ENCODE data around the gene C1orf50.

The C1orf50 gene

DNA sequence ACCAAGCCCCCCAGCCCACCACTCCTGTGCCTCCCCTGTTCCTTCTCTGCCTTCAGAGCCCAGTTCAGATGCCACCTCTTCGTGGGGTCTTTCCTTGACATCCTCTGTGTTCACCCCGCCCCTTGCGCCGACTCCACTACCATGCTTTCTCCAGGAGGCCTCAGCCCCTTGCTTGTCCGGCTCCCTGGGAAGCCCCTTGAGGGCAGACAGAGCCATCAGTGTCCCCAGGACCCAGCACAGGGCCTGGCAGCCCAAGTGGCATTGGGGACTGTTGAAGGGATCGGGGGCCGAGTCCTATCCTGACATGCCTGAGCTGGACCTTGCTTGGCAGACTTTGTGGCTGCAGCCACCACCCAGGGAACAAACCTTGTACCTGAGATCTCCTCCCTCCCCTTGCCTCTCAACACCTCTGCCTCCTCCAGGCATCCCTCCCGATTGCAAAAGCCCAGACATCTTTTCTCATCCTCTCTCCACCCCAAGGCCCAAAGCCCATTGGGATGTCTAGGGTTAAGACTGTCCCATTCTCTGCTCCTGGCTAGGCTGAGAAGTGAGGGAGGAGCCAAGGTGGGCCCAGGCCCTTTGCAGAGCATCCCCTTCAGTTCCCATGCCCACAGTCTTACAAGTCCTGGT is 30.4 kb upstream of the C1orf50 start:
- TF ChIP-seq, protein P1, sequence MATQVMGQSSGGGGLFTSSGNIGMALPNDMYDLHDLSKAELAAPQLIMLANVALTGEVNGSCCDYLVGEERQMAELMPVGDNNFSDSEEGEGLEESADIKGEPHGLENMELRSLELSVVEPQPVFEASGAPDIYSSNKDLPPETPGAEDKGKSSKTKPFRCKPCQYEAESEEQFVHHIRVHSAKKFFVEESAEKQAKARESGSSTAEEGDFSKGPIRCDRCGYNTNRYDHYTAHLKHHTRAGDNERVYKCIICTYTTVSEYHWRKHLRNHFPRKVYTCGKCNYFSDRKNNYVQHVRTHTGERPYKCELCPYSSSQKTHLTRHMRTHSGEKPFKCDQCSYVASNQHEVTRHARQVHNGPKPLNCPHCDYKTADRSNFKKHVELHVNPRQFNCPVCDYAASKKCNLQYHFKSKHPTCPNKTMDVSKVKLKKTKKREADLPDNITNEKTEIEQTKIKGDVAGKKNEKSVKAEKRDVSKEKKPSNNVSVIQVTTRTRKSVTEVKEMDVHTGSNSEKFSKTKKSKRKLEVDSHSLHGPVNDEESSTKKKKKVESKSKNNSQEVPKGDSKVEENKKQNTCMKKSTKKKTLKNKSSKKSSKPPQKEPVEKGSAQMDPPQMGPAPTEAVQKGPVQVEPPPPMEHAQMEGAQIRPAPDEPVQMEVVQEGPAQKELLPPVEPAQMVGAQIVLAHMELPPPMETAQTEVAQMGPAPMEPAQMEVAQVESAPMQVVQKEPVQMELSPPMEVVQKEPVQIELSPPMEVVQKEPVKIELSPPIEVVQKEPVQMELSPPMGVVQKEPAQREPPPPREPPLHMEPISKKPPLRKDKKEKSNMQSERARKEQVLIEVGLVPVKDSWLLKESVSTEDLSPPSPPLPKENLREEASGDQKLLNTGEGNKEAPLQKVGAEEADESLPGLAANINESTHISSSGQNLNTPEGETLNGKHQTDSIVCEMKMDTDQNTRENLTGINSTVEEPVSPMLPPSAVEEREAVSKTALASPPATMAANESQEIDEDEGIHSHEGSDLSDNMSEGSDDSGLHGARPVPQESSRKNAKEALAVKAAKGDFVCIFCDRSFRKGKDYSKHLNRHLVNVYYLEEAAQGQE (IDR thresholded peaks at IDR 0.05; ENCODE audit: insufficient read depth in 1 of 2, low read depth in 2 of 2, low read length in 2 of 2), result no peak
- no peak for TF ChIP-seq POLR2AphosphoS5 (IDR thresholded peaks at IDR 0.05; ENCODE audit: low read depth, low read length)
- no peak for TF ChIP-seq FOXP2 (optimal IDR thresholded peaks at IDR 0.05; ENCODE audit: borderline replicate concordance, extremely low read depth, extremely low read length, insufficient read depth)
- no peak for TF ChIP-seq TAF1 (IDR thresholded peaks at IDR 0.05; ENCODE audit: borderline replicate concordance, insufficient read depth, low read length)
- no peak for TF ChIP-seq SIN3A (IDR thresholded peaks at IDR 0.05; ENCODE audit: borderline replicate concordance, insufficient read depth, low read length)

DNA sequence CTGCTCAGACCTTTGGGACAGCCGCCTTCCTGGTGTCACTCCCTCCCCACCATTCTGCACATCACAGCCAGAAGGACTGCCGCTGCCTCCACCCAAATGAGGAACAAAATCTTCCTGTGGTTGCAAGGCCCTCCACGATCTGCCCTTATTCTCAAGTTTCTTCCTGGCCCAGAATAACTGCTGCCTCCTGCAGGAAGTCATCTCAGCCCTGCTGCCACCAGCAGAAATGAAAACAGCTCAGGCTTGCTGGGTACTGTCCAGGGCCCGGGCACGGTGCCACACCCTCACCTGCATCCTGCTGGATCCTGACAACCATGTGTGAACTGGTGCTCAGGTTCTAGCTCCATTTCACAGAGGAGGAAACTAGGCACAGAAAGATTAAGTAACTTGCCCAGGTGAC is 29.8 kb upstream of the C1orf50 start:
- TF ChIP-seq, protein P1 (IDR thresholded peaks at IDR 0.05; ENCODE audit: insufficient read depth in 1 of 2, low read depth in 2 of 2, low read length in 2 of 2), result no peak
- TF ChIP-seq FOXP2 (optimal IDR thresholded peaks at IDR 0.05; ENCODE audit: borderline replicate concordance, extremely low read depth, extremely low read length, insufficient read depth) (no peak), POLR2AphosphoS5 (IDR thresholded peaks at IDR 0.05; ENCODE audit: low read depth, low read length) (no peak), SIN3A (IDR thresholded peaks at IDR 0.05; ENCODE audit: borderline replicate concordance, insufficient read depth, low read length) (no peak), TAF1 (IDR thresholded peaks at IDR 0.05; ENCODE audit: borderline replicate concordance, insufficient read depth, low read length) (no peak)

DNA sequence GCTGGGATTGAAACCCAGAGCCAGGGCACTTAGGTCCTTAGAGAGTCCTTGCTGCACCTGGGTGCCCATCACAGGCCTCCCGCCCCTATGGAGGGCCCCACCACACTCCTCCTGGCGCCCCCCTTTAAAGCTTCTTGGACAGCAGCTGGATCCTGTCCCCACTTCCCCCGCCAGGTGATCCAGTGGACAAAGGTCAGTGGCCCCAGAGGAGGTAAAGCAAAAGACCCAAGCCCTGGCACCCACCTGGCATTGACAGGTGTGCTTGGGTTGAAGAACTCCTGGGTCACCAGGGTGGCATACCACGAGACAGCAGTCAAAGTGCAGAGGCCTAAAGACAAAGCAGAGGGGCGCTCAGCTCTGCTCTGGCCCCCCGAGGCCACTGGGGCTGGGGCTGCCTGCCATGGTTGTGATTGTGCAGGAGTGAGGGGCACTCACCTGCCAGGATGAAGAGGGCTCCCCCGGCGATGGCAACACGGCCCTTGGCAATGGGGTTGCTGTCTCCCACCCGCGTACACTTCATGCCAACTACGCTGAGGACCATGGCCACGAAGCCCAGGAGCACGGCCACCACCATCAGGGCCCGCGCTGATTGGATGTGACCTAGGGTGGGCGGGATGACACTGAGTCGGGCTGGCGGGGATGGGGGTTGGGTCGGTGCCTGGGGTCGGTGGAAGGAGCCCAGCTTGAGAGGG is 28.9 kb upstream of the C1orf50 start:
- TF ChIP-seq TAF1 (IDR thresholded peaks at IDR 0.05; ENCODE audit: borderline replicate concordance, insufficient read depth, low read length) (no peak), SIN3A (IDR thresholded peaks at IDR 0.05; ENCODE audit: borderline replicate concordance, insufficient read depth, low read length) (no peak), POLR2AphosphoS5 (IDR thresholded peaks at IDR 0.05; ENCODE audit: low read depth, low read length) (no peak), FOXP2 (optimal IDR thresholded peaks at IDR 0.05; ENCODE audit: borderline replicate concordance, extremely low read depth, extremely low read length, insufficient read depth) (no peak)
- TF ChIP-seq, protein P1 (IDR thresholded peaks at IDR 0.05; ENCODE audit: insufficient read depth in 1 of 2, low read depth in 2 of 2, low read length in 2 of 2), result no peak

DNA sequence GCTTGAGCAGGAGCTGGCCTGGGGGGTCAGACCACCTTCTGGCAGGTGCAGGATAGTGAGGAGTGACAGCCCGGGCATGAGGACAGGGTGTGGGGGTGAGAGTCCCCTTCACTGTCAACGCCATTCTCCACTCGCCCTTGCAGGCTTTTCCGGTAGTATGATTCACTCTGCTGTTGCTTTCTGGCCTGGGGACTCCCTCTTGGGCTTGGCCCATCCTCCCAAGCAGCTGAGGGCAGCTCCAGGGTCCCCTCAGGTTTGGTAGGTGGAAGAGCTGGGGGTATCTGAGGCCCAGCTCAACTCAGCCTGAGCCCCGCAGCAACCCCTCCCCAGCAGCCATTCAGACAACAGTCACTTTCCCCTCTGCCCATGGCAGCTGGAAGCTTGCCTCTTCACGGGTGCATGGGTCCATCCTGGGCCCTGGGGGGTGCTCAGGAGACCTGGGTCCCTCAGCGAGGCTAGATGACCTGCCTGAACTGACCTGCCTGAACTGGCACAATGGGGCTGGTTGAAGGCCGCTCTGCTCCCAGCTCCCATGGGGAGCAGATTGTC is 28.3 kb upstream of the C1orf50 start:
- TF ChIP-seq, protein P1 (IDR thresholded peaks at IDR 0.05; ENCODE audit: insufficient read depth in 1 of 2, low read depth in 2 of 2, low read length in 2 of 2), result no peak
- no peak for TF ChIP-seq TAF1 (IDR thresholded peaks at IDR 0.05; ENCODE audit: borderline replicate concordance, insufficient read depth, low read length)
- TF ChIP-seq SIN3A (IDR thresholded peaks at IDR 0.05; ENCODE audit: borderline replicate concordance, insufficient read depth, low read length), result no peak
- no peak for TF ChIP-seq POLR2AphosphoS5 (IDR thresholded peaks at IDR 0.05; ENCODE audit: low read depth, low read length)
- no peak for TF ChIP-seq FOXP2 (optimal IDR thresholded peaks at IDR 0.05; ENCODE audit: borderline replicate concordance, extremely low read depth, extremely low read length, insufficient read depth)

Measured in PFSK-1 (cell line).